HepG2 (cell line): Measurements from ENCODE around the gene REM2. TPM values are rescaled to one million over a fixed set of nuclear protein-coding genes. Genes with fewer than 3 reads are reported as not detected.

Experiments
- FOXA1 ChIP-seq, 2 experiments: fragments of 450-650 bp in 1 of 2; sonication (generic) in 1 of 2; formaldehyde crosslinking in 1 of 2; IDR thresholded peaks; 2 replicates each; pipeline versions ENCODE4 v1.4.0 to v1.6.1; 2016 to 2020; ENCODE audit warnings: missing genetic modification reagents in 1 of 2
- JDP2 ChIP-seq: sonication (generic); formaldehyde crosslinking; IDR thresholded peaks from 2 replicates; pipeline ENCODE4 v1.8.1; 2022; ENCODE audit warnings: missing genetic modification reagents, borderline replicate concordance
- KLF13 ChIP-seq: sonication (generic); formaldehyde crosslinking; IDR thresholded peaks from 2 replicates; pipeline ENCODE4 v1.4.0; 2020; ENCODE audit warnings: mild to moderate bottlenecking, missing genetic modification reagents
- MAFF ChIP-seq: IDR thresholded peaks from 2 replicates; pipeline ENCODE4 v1.6.1; 2011; ENCODE audit warnings: low read depth, low read length, improper control_type of control experiment
- MEIS2 ChIP-seq: sonication (generic); formaldehyde crosslinking; IDR thresholded peaks from 2 replicates; pipeline ENCODE4 v1.9.0; 2021; ENCODE audit warnings: mild to moderate bottlenecking, missing genetic modification reagents
- MTF2 ChIP-seq: sonication (generic); formaldehyde crosslinking; IDR thresholded peaks from 2 replicates; pipeline ENCODE4 v1.5.0; 2020; ENCODE audit warnings: missing genetic modification reagents, borderline replicate concordance
- NFKB2 ChIP-seq: sonication (generic); formaldehyde crosslinking; IDR thresholded peaks from 2 replicates; pipeline ENCODE4 v1.4.0; 2020; ENCODE audit warnings: missing genetic modification reagents, borderline replicate concordance
- PHB2 ChIP-seq: fragments of 450-650 bp; IDR thresholded peaks from 2 replicates; pipeline ENCODE4 v1.6.1; 2018; ENCODE audit not compliant: partially characterized antibody
- POLR2G ChIP-seq: fragments of 200-400 bp; formaldehyde crosslinking; IDR thresholded peaks from 2 replicates; pipeline ENCODE4 v1.6.1; 2018; ENCODE audit warnings: mild to moderate bottlenecking, low read depth, low read length, moderate library complexity
- TARDBP ChIP-seq: sonication (generic); formaldehyde crosslinking; IDR thresholded peaks from 2 replicates; pipeline ENCODE4 v1.8.0; 2022; ENCODE audit warnings: mild to moderate bottlenecking, missing genetic modification reagents
- TBL1XR1 ChIP-seq: fragments of 150-350 bp; IDR thresholded peaks from 2 replicates; pipeline ENCODE4 v1.6.1; 2014; ENCODE audit warnings: borderline replicate concordance, low read length; ENCODE audit not compliant: partially characterized antibody
- ZKSCAN5 ChIP-seq: sonication (generic); formaldehyde crosslinking; IDR thresholded peaks from 2 replicates; pipeline ENCODE4 v1.5.1; 2020; ENCODE audit warnings: mild to moderate bottlenecking, missing genetic modification reagents
- ZMYM2 ChIP-seq: sonication (generic); formaldehyde crosslinking; IDR thresholded peaks from 2 replicates; pipeline ENCODE4 v1.8.0; 2022; ENCODE audit warnings: mild to moderate bottlenecking, missing genetic modification reagents
- polyA plus RNA-seq, 8 experiments: library from polyadenylated mRNA; depleted of rRNA in 3 of 8; stranded (reverse) in 7 of 8; unstranded in 1 of 8; fragments of >200 nt; fragmentation: Illumina TruSeq in 4 of 8; extraction: Trizol in 4 of 8; gene quantifications; 2 replicates each; pipeline versions ENCODE4 v1.2.1 to v1.2.3, GENCODE V29; 2011 to 2016; ENCODE audit warnings: low read depth in 4 of 8, missing spikeins in 1 of 8, mixed read lengths in 1 of 8; ENCODE audit not compliant: insufficient read depth in 1 of 8
- total RNA-seq, 5 experiments: library from RNA; depleted of rRNA; stranded (reverse); fragments of >200 nt; fragmentation: Illumina TruSeq; extraction: Trizol; gene quantifications; 2 replicates each; pipeline ENCODE4 v1.2.3, GENCODE V29; 2016; ENCODE audit warnings: low read depth in 1 of 5
- TF ChIP-seq, protein P1 (sequence below): sonication (generic); formaldehyde crosslinking; IDR thresholded peaks from 2 replicates; pipeline ENCODE4 v1.5.1; 2020; ENCODE audit warnings: missing genetic modification reagents, mild to moderate bottlenecking, borderline replicate concordance
- TF ChIP-seq, protein P2 (sequence below): sonication (generic); formaldehyde crosslinking; conservative IDR thresholded peaks from 2 replicates; pipeline ENCODE4 v1.4.0; 2020; ENCODE audit warnings: mild to moderate bottlenecking, missing genetic modification reagents, moderate library complexity
- TF ChIP-seq, protein P3 (sequence below): sonication (generic); formaldehyde crosslinking; IDR thresholded peaks from 2 replicates; pipeline ENCODE4 v1.4.0; 2020; ENCODE audit warnings: mild to moderate bottlenecking, missing genetic modification reagents
- TF ChIP-seq, protein P4 (sequence below): sonication (generic); formaldehyde crosslinking; IDR thresholded peaks from 2 replicates; pipeline ENCODE4 v1.4.0; 2020; ENCODE audit warnings: missing genetic modification reagents
- TF ChIP-seq, protein P5 (sequence below): sonication (generic); formaldehyde crosslinking; conservative IDR thresholded peaks from 2 replicates; pipeline ENCODE4 v1.4.0; 2020; ENCODE audit warnings: missing genetic modification reagents

The REM2 gene
- total and polyA plus RNA-seq, 2 of the 13 experiments (the other 11 are each of a cell fraction or from before 2014, with no cell fraction given) = 0.20 TPM; not detected in 1

DNA sequence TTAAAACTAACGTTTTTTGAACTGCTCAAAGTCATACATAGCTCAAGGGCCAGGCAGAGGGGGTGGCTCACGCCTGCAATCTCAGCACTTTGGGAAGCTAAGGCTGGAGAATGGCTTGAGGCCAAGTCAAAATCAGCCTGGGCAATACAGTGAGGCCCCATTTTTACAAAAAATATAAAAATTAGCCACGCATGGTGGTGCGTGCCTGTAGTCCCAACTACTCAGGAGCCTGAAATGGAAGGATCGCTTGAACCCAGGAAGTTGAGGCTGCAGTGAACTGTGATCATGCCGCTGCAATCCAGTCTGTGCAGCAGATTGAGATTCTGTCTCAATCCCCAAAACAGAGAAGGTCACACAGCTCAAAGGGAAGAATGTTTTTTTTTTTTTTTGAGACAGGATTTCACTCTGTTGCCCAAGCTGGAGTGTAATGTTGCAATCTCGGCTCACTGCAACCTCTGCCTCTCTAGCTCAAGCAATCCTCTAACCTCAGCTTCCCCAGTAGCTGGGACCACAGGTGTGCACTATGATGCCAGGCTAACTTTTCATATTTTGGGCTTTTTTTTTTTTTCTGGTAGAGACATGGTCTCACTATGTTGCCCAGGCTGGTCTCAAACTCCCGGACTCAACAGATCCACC is 33.0 kb downstream of the REM2 start (continued):
- TF ChIP-seq POLR2G = peak; percentile 44; the same call in 1 of the 2 replicates
- TF ChIP-seq MEIS2 (CRISPR knock-in tag) = no peak
- no peak for TF ChIP-seq ZKSCAN5 (CRISPR knock-in tag)
- TF ChIP-seq, protein P1, sequence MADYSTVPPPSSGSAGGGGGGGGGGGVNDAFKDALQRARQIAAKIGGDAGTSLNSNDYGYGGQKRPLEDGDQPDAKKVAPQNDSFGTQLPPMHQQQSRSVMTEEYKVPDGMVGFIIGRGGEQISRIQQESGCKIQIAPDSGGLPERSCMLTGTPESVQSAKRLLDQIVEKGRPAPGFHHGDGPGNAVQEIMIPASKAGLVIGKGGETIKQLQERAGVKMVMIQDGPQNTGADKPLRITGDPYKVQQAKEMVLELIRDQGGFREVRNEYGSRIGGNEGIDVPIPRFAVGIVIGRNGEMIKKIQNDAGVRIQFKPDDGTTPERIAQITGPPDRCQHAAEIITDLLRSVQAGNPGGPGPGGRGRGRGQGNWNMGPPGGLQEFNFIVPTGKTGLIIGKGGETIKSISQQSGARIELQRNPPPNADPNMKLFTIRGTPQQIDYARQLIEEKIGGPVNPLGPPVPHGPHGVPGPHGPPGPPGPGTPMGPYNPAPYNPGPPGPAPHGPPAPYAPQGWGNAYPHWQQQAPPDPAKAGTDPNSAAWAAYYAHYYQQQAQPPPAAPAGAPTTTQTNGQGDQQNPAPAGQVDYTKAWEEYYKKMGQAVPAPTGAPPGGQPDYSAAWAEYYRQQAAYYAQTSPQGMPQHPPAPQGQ = no peak
- TF ChIP-seq ZMYM2 (CRISPR knock-in tag) = no peak
- no peak for TF ChIP-seq NFKB2
- TF ChIP-seq, protein P2, sequence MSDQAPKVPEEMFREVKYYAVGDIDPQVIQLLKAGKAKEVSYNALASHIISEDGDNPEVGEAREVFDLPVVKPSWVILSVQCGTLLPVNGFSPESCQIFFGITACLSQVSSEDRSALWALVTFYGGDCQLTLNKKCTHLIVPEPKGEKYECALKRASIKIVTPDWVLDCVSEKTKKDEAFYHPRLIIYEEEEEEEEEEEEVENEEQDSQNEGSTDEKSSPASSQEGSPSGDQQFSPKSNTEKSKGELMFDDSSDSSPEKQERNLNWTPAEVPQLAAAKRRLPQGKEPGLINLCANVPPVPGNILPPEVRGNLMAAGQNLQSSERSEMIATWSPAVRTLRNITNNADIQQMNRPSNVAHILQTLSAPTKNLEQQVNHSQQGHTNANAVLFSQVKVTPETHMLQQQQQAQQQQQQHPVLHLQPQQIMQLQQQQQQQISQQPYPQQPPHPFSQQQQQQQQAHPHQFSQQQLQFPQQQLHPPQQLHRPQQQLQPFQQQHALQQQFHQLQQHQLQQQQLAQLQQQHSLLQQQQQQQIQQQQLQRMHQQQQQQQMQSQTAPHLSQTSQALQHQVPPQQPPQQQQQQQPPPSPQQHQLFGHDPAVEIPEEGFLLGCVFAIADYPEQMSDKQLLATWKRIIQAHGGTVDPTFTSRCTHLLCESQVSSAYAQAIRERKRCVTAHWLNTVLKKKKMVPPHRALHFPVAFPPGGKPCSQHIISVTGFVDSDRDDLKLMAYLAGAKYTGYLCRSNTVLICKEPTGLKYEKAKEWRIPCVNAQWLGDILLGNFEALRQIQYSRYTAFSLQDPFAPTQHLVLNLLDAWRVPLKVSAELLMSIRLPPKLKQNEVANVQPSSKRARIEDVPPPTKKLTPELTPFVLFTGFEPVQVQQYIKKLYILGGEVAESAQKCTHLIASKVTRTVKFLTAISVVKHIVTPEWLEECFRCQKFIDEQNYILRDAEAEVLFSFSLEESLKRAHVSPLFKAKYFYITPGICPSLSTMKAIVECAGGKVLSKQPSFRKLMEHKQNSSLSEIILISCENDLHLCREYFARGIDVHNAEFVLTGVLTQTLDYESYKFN (CRISPR knock-in tag) = no peak
- TF ChIP-seq, protein P3, sequence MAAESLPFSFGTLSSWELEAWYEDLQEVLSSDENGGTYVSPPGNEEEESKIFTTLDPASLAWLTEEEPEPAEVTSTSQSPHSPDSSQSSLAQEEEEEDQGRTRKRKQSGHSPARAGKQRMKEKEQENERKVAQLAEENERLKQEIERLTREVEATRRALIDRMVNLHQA (CRISPR knock-in tag) = peak; percentile 96
- TF ChIP-seq MTF2 (CRISPR knock-in tag) = peak; percentile 90; the same call in 1 of the 2 replicates
- TF ChIP-seq, protein P4, sequence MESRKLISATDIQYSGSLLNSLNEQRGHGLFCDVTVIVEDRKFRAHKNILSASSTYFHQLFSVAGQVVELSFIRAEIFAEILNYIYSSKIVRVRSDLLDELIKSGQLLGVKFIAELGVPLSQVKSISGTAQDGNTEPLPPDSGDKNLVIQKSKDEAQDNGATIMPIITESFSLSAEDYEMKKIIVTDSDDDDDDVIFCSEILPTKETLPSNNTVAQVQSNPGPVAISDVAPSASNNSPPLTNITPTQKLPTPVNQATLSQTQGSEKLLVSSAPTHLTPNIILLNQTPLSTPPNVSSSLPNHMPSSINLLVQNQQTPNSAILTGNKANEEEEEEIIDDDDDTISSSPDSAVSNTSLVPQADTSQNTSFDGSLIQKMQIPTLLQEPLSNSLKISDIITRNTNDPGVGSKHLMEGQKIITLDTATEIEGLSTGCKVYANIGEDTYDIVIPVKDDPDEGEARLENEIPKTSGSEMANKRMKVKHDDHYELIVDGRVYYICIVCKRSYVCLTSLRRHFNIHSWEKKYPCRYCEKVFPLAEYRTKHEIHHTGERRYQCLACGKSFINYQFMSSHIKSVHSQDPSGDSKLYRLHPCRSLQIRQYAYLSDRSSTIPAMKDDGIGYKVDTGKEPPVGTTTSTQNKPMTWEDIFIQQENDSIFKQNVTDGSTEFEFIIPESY (CRISPR knock-in tag) = peak; percentile 30; the same call in 1 of the 2 replicates
- TF ChIP-seq TBL1XR1 = no peak
- TF ChIP-seq, protein P5, sequence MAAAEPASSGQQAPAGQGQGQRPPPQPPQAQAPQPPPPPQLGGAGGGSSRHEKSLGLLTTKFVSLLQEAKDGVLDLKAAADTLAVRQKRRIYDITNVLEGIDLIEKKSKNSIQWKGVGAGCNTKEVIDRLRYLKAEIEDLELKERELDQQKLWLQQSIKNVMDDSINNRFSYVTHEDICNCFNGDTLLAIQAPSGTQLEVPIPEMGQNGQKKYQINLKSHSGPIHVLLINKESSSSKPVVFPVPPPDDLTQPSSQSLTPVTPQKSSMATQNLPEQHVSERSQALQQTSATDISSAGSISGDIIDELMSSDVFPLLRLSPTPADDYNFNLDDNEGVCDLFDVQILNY (CRISPR knock-in tag) = no peak
- TF ChIP-seq KLF13 = no peak
- TF ChIP-seq FOXA1 (IDR thresholded peaks at IDR 0.05) = no peak
- 0 out of 2 replicates have a peak, but pooled peaks have one; percentile 4 for TF ChIP-seq FOXA1 (CRISPR knock-in tag; IDR thresholded peaks at IDR 0.05)
- TF ChIP-seq MAFF = no peak
- TF ChIP-seq PHB2 = no peak
- peak; percentile 58; the same call in 1 of the 2 replicates for TF ChIP-seq TARDBP (CRISPR knock-in tag)
- no peak for TF ChIP-seq JDP2 (CRISPR knock-in tag)
